Measurements from ENCODE around the gene AADACL4. TPM values are rescaled to one million over a fixed set of nuclear protein-coding genes. Genes with fewer than 3 reads are reported as not detected.
"Not testable (repeated sequence)": the region's sequence is repeated elsewhere in the genome, so short reads cannot be mapped to it uniquely, and the experiment has no call there.

The AADACL4 gene
- total RNA-seq, 1 experiment from 2014 or later: not detected

DNA sequence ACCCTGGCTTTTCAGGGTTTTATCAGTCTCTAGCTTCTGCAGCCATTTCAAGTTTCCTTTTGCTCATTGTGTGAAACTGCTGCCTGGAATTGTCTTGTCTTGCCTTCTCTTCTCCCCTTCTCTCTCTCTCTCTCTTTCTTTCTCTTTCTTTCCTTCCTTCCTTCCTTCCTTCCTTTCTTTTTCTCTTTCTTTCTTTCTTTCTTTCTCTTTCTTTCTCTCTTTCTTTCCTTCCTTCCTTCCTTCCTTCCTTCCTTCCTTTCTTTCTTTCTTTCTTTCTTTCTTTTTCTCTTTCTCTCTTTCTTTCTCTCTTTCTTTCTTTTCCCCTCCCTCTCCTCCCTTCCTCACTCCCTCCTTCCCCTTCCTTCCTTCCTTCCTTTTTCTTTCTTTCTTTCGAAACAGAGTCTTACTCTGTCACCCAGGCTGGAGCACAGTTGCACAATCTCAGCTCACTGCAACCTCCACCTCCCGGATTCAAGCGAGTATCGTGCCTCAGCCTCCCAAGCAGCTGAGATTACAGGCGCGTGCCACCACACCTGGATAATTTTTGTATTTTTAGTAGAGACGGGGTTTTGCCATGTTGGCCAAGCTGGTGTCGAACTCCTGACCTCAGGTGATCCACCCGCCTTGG is 14.1 kb downstream of the AADACL4 start:
- not testable (repeated sequence) for DNase-seq (ENCODE audit: low read depth)

- peak; percentile 82 for DNase-seq (ENCODE audit: low read depth)
Observed at GRCh38 chr1:12658531-12659453, 14.9 kb downstream of the AADACL4 start.

DNA sequence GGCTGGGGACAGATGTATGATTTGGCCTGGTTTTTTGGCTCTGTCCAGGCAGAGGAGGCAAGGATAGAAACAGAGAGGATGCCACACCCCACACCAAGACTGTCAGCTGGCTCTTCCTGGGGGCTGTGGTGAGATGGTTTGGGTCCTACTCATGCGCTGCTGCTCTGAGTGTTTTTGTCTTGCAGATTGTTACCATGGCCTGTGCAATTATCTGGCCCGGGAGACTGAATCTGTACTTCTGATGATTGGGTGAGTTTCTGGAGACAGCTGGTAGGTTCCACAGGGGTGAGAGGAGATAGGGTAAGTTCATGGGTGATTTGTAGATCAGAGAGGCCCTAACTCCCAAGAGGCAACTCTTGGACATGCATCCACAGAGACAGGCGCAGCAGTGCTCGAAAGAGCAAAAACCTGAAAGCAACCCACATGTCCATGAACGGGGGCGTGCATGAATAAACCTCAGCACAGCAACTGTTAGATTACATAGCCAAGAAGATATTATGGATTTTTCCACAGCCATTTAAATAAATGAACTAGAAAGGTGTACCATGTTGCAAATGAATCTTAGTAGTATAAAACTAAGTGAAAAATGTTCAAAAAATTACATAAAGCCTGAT is 17.8 kb downstream of the AADACL4 start:
- DNase-seq (ENCODE audit: low read depth): no peak

GRCh38 chr1:12662556-12662955 is 18.7 kb downstream of the AADACL4 start:
- no peak for DNase-seq (ENCODE audit: low read depth)

DNA sequence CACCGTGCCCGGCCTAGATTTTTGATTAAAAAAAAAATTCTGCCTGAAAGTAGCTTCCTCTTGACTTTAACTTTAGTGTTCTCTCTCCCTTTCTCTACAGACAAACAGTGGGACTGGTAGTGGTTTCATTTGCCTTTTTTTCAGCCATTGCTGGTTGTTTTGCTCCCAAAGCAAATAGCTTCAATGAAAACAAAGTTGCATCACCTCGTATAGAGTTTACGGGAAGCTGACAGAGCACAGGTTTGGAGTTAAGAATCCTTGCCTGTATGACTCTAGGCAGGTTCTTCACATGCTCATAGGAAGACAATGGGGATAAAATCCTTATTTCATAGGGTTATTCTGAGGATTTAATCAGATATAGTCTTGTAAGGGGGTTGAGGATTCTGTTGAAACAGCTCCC is 21.6 kb downstream of the AADACL4 start:
- no peak for DNase-seq (ENCODE audit: low read depth)

DNA sequence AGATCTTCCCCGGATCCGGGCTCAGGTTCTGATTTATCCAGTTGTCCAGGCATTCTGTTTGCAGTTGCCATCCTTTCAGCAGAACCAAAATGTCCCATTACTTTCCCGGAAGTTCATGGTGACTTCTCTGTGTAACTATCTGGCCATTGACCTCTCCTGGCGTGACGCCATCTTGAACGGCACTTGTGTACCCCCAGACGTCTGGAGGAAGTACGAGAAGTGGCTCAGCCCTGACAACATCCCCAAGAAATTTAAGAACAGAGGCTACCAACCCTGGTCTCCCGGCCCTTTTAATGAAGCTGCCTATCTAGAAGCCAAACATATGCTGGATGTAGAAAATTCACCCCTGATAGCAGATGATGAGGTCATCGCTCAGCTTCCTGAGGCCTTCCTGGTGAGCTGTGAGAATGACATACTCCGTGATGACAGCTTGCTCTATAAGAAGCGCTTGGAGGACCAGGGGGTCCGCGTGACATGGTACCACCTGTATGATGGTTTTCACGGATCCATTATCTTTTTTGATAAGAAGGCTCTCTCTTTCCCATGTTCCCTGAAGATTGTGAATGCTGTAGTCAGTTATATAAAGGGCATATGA is 22.4 kb downstream of the AADACL4 start:
- no peak for DNase-seq (ENCODE audit: low read depth)

- DNase-seq (ENCODE audit: low read depth): no peak
Observed at GRCh38 chr1:12669529-12670068, 25.7 kb downstream of the AADACL4 start.

DNA sequence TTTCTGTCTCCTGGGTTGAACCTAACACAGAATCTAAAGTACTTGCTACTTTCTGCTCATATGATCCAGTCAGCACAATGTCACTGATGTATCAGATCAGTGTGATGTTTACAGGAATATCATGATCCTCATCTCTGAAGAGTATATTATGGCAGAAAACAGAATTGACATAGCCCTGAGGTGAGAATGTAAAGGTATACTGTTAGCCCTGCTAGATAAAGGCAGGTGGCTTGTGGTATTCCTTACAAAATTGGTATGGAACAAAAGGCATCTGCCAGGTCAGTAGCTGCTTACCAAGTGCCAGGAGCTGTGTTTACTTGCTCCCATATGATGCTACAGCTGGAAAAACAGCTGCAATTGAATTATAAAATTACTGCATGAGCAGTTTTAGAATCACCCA is 30.5 kb downstream of the AADACL4 start:
- DNase-seq (ENCODE audit: low read depth): no peak

DNA sequence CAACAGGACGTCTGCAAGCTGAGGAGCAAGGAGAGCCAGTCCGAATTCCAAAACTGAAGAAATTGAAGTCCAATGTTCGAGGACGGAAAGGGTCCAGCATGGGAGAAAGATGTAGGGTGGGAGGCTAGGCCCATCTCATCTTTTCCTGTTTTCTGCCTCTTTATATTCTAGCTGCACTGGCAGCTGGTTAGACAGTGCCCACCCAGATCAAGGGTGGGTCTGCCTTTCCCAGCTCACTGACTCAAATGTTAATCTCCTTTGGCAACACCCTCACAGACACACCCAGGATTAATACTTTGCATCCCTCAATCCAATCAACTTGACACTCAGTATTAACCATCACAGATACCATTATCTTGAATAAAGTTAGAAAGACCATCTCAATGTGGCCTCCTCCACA is 32.2 kb downstream of the AADACL4 start:
- not testable (repeated sequence) for DNase-seq (ENCODE audit: low read depth)

GRCh38 chr1:12677565-12677964 is 33.7 kb downstream of the AADACL4 start:
- no peak for DNase-seq (ENCODE audit: low read depth)

- DNase-seq (ENCODE audit: low read depth): no peak
Observed at GRCh38 chr1:12678350-12678749, 34.5 kb downstream of the AADACL4 start.

GRCh38 chr1:12678820-12679219 is 34.9 kb downstream of the AADACL4 start:
- no peak for DNase-seq (ENCODE audit: low read depth)

DNA sequence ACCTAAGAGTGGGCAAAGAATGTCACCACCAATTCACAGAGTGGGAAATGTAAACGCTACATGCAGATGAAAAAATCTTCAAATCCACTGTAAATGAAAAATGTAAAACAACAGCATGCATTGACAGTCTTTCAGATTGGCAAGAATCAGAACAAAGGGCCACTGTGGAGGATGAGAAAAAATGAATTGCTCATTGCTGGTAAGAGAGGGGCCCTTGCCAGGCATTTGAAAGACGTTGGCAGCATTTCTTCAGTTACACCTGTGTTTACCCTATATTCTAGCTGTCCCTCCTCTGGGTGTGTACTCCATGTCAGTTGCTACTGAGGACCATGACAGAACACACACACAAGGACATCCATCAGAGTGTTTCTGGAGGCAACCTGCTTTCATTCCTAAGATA is 46.3 kb downstream of the AADACL4 start:
- DNase-seq (ENCODE audit: low read depth): no peak

DNA sequence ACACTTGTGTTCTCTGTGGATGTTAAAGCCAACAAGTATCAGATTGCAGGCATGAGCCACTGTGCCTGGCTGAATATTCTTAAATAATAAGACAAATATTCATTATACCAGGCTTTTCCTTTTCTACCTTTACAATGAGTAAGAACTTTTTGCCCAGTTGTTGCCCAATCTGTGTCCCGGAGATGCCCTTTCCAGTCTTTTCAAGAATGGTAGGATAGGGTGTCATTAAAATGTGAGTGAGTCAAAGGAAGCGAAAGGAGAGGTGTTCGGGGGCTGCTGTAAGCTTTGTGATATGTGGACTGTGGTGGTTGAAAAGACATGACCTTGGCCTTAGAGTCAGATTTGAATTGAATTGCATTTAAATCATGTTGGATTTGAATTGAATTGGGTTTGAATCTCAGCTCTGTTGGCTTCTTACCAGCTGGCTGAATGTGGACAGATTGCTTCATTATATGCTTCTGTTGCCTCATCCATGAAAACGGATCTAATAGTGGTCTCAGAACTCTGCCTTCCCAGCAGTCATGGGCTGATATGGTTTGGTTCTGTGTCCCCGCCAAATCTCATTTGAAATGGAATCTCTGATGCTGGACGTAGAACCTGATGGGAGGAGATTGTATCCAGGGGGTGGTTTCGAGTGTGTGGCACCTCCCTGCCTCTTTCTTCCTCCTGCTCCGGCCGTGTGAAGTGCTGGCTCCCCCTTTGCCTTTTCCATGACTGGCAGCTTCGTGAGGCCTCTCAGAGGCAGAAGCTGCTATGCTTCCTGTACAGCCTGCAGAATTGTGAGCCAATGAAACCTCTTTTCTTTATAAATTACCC is 49.3 kb downstream of the AADACL4 start:
- no peak for DNase-seq (ENCODE audit: low read depth)

- DNase-seq (ENCODE audit: low read depth): no peak
Observed at GRCh38 chr1:12696658-12697057, 52.8 kb downstream of the AADACL4 start.

GRCh38 chr1:12697397-12697796 is 53.5 kb downstream of the AADACL4 start:
- DNase-seq (ENCODE audit: low read depth): no peak

GRCh38 chr1:12703821-12704451 is 60.1 kb downstream of the AADACL4 start:
- no peak for DNase-seq (ENCODE audit: low read depth)

- DNase-seq (ENCODE audit: low read depth): no peak
Observed at GRCh38 chr1:12706061-12706460, 62.2 kb downstream of the AADACL4 start.

GRCh38 chr1:12708396-12709090 is 64.7 kb downstream of the AADACL4 start:
- no peak for DNase-seq (ENCODE audit: low read depth)

- no peak for DNase-seq (ENCODE audit: low read depth)
Observed at GRCh38 chr1:12709091-12709491, 65.2 kb downstream of the AADACL4 start.
